ENCODE measurements around the gene PKP4.

Gene PKP4

DNA sequence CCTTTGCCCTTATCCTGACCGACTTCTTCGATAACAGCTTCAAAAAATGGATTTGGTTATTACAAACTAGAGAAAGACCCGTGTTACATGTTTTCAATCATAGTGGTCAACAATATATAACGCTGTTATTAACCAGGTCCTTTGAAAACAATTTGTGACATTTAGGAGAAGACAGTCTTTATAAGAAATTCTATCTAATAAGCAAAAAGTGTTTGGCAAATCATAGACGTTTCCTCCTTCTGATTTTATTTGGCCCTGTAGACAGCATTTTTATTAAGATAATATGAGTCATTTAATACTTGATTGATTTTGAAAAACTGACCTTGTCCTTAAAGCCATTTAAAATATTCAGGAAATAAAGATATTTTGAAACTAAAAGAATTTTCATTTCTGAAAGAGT lies 177.9 kb downstream of the PKP4 start:
- no peak overlapping the region for H3K4me3 ChIP-seq (IDR thresholded peaks at IDR 0.05; ENCODE audit: insufficient read depth, low read depth, low read length)
- peaks cover 3% of the 10 kb centered on the region; the same call in 1 of the 2 replicates for H3K36me3 ChIP-seq (ENCODE audit: insufficient read depth)
- no peak overlapping the region for H3K9ac ChIP-seq
- no peaks in the 10 kb centered on the region for H3K4me1 ChIP-seq (ENCODE audit: low read depth, poor library complexity, severe bottlenecking)
- H3K79me2 ChIP-seq (ENCODE audit: insufficient read depth, low read depth) = no peaks in the 10 kb centered on the region
- no peak overlapping the region for H3K4me2 ChIP-seq
- TF ChIP-seq, protein P1, sequence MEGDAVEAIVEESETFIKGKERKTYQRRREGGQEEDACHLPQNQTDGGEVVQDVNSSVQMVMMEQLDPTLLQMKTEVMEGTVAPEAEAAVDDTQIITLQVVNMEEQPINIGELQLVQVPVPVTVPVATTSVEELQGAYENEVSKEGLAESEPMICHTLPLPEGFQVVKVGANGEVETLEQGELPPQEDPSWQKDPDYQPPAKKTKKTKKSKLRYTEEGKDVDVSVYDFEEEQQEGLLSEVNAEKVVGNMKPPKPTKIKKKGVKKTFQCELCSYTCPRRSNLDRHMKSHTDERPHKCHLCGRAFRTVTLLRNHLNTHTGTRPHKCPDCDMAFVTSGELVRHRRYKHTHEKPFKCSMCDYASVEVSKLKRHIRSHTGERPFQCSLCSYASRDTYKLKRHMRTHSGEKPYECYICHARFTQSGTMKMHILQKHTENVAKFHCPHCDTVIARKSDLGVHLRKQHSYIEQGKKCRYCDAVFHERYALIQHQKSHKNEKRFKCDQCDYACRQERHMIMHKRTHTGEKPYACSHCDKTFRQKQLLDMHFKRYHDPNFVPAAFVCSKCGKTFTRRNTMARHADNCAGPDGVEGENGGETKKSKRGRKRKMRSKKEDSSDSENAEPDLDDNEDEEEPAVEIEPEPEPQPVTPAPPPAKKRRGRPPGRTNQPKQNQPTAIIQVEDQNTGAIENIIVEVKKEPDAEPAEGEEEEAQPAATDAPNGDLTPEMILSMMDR (conservative IDR thresholded peaks at IDR 0.05; ENCODE audit: low read depth, low read length) = no peak
- H4K20me1 ChIP-seq (ENCODE audit: insufficient read depth) = no peaks in the 10 kb centered on the region
- no peak overlapping the region for H2AFZ ChIP-seq (ENCODE audit: low read depth)
- no peak overlapping the region for H3K27ac ChIP-seq
- H3K27me3 ChIP-seq (ENCODE audit: insufficient read depth, low read depth) = no peaks in the 10 kb centered on the region

GRCh38 chr2:158635961-158636601 lies 179.3 kb downstream of the PKP4 start:
- Histone ChIP-seq H3K4me2 (no peak overlapping the region), H3K27me3 (ENCODE audit: insufficient read depth, low read depth) (no peaks in the 10 kb centered on the region), H3K9ac (no peak overlapping the region), H3K4me1 (ENCODE audit: low read depth, poor library complexity, severe bottlenecking) (no peaks in the 10 kb centered on the region), H2AFZ (ENCODE audit: low read depth) (no peak overlapping the region), H3K79me2 (ENCODE audit: insufficient read depth, low read depth) (no peaks in the 10 kb centered on the region), H3K4me3 (IDR thresholded peaks at IDR 0.05; ENCODE audit: insufficient read depth, low read depth, low read length) (no peak overlapping the region), H3K27ac (no peak overlapping the region), H4K20me1 (ENCODE audit: insufficient read depth) (no peaks in the 10 kb centered on the region), H3K36me3 (ENCODE audit: insufficient read depth) (peaks cover 3% of the 10 kb centered on the region; the same call in 1 of the 2 replicates)
- TF ChIP-seq, protein P1 (conservative IDR thresholded peaks at IDR 0.05; ENCODE audit: low read depth, low read length) = no peak

- Histone ChIP-seq H4K20me1 (ENCODE audit: insufficient read depth) (no peaks in the 10 kb centered on the region), H3K79me2 (ENCODE audit: insufficient read depth, low read depth) (no peaks in the 10 kb centered on the region), H2AFZ (ENCODE audit: low read depth) (no peak overlapping the region), H3K4me2 (no peak overlapping the region), H3K4me1 (ENCODE audit: low read depth, poor library complexity, severe bottlenecking) (no peaks in the 10 kb centered on the region), H3K36me3 (ENCODE audit: insufficient read depth) (0 out of 2 replicates have a peak, but pooled peaks cover 3% of the 10 kb centered on the region), H3K4me3 (IDR thresholded peaks at IDR 0.05; ENCODE audit: insufficient read depth, low read depth, low read length) (no peak overlapping the region), H3K27ac (no peak overlapping the region), H3K27me3 (ENCODE audit: insufficient read depth, low read depth) (no peaks in the 10 kb centered on the region), H3K9ac (no peak overlapping the region)
- TF ChIP-seq, protein P1 (conservative IDR thresholded peaks at IDR 0.05; ENCODE audit: low read depth, low read length) = no peak
Measured at GRCh38 chr2:158637357-158637756, 180.6 kb downstream of the PKP4 start.

- no peaks in the 10 kb centered on the region for H4K20me1 ChIP-seq (ENCODE audit: insufficient read depth)
- no peak overlapping the region for H3K4me2 ChIP-seq
- no peak overlapping the region for H3K4me3 ChIP-seq (IDR thresholded peaks at IDR 0.05; ENCODE audit: insufficient read depth, low read depth, low read length)
- no peaks in the 10 kb centered on the region for H3K79me2 ChIP-seq (ENCODE audit: insufficient read depth, low read depth)
- H3K27me3 ChIP-seq (ENCODE audit: insufficient read depth, low read depth) = no peaks in the 10 kb centered on the region
- TF ChIP-seq, protein P1 (conservative IDR thresholded peaks at IDR 0.05; ENCODE audit: low read depth, low read length) = no peak
- no peak overlapping the region for H3K9ac ChIP-seq
- no peaks in the 10 kb centered on the region for H3K4me1 ChIP-seq (ENCODE audit: low read depth, poor library complexity, severe bottlenecking)
- no peaks in the 10 kb centered on the region for H3K36me3 ChIP-seq (ENCODE audit: insufficient read depth)
- H2AFZ ChIP-seq (ENCODE audit: low read depth) = no peak overlapping the region
- no peak overlapping the region for H3K27ac ChIP-seq
Measured at GRCh38 chr2:158644139-158644538, 187.4 kb downstream of the PKP4 start.
